Germinal center (tissue), 1 donor: ENCODE data around the gene HCFC1.

Source experiments
- DNase-seq: peaks from one replicate; pipeline ENCODE4 v3.0.0; 2012; ENCODE audit warnings: mixed read lengths, low spot score

The HCFC1 gene

GRCh38 chrX:153922932-153923857, 48.4 kb downstream of the HCFC1 start:
- no peak for DNase-seq

- no peak for DNase-seq
Observed at GRCh38 chrX:153921511-153922446, 49.8 kb downstream of the HCFC1 start.

GRCh38 chrX:153921070-153921469, 50.5 kb downstream of the HCFC1 start:
- DNase-seq: no peak

- DNase-seq: no peak
Observed at GRCh38 chrX:153920546-153920945, 51.1 kb downstream of the HCFC1 start.

GRCh38 chrX:153919281-153919680, 52.3 kb downstream of the HCFC1 start:
- no peak for DNase-seq

GRCh38 chrX:153917869-153918268, 53.7 kb downstream of the HCFC1 start:
- no peak for DNase-seq

- DNase-seq: no peak
Observed at GRCh38 chrX:153913701-153914100, 57.9 kb downstream of the HCFC1 start.

GRCh38 chrX:153913211-153913610, 58.4 kb downstream of the HCFC1 start:
- DNase-seq: no peak

GRCh38 chrX:153911798-153912197, 59.8 kb downstream of the HCFC1 start:
- no peak for DNase-seq

- DNase-seq: no peak
Observed at GRCh38 chrX:153910446-153910845, 61.2 kb downstream of the HCFC1 start.

GRCh38 chrX:153909980-153910360, 61.6 kb downstream of the HCFC1 start:
- DNase-seq: no peak

GRCh38 chrX:153909024-153909979, 62.3 kb downstream of the HCFC1 start:
- DNase-seq: no peak

GRCh38 chrX:153908219-153908860, 63.3 kb downstream of the HCFC1 start:
- no peak for DNase-seq

GRCh38 chrX:153907456-153907855, 64.2 kb downstream of the HCFC1 start:
- DNase-seq: no peak

GRCh38 chrX:153906126-153906917, 65.3 kb downstream of the HCFC1 start:
- no peak for DNase-seq

- no peak for DNase-seq
Observed at GRCh38 chrX:153905481-153906095, 66.0 kb downstream of the HCFC1 start.

GRCh38 chrX:153903991-153904957, 67.3 kb downstream of the HCFC1 start, which contains the start of gene AVPR2:
TSS of gene AVPR2 (plus strand) at chrX:153904673. CDS start at chrX:153905146, 473 bp downstream.
- no peak for DNase-seq

- no peak for DNase-seq
Observed at GRCh38 chrX:153903238-153903980, 68.2 kb downstream of the HCFC1 start.
